NCI-H1694 treated with DMSO at 0.1 percent for 48 hours (cell line): ENCODE data around the gene NIPSNAP3A.
A peak's percentile ranks its signal among the peaks of the same experiment; 100 is the strongest.
"Not testable (repeated sequence)": the region's sequence is repeated elsewhere in the genome, so short reads cannot be mapped to it uniquely, and the experiment has no call there.

ENCODE experiments used
- DNase-seq: peaks from one replicate; lab custom pipeline; 2025; lab: John Stamatoyannopoulos, UW

NIPSNAP3A gene

GRCh38 chr9:104747565-104748358, at the start of gene NIPSNAP3A:
TSS of gene NIPSNAP3A (plus strand) at chr9:104747683. CDS start at chr9:104747793, 110 bp downstream.
- peak; percentile 72 for DNase-seq

- no peak for DNase-seq
These were observed 47.2 kb upstream of the NIPSNAP3A start for GRCh38 chr9:104700306-104700705.

GRCh38 chr9:104708737-104709136, 38.7 kb upstream of the NIPSNAP3A start:
- DNase-seq = not testable (repeated sequence)

- no peak for DNase-seq
These were observed 35.9 kb upstream of the NIPSNAP3A start for GRCh38 chr9:104711604-104712003.

GRCh38 chr9:104725014-104725413, 22.5 kb upstream of the NIPSNAP3A start:
- no peak for DNase-seq

- DNase-seq = no peak
These were observed 9.0 kb upstream of the NIPSNAP3A start for GRCh38 chr9:104738452-104738851.

- DNase-seq = no peak
These were observed 6.9 kb upstream of the NIPSNAP3A start for GRCh38 chr9:104740621-104741020.

GRCh38 chr9:104743376-104743985, 4.0 kb upstream of the NIPSNAP3A start:
- peak; percentile 54 for DNase-seq

- no peak for DNase-seq
These were observed 1.6 kb upstream of the NIPSNAP3A start for GRCh38 chr9:104745852-104746251.

- no peak for DNase-seq
These were observed 1.2 kb upstream of the NIPSNAP3A start for GRCh38 chr9:104746285-104746684.

- DNase-seq = no peak
These were observed 685 bp upstream of the NIPSNAP3A start for GRCh38 chr9:104746798-104747197.

GRCh38 chr9:104747245-104747564, 278 bp upstream of the NIPSNAP3A start:
- DNase-seq = peak; percentile 72

GRCh38 chr9:104748359-104749031, 1.0 kb downstream of the NIPSNAP3A start:
- peak; percentile 28 for DNase-seq

GRCh38 chr9:104750185-104750767, 2.8 kb downstream of the NIPSNAP3A start:
- DNase-seq = no peak

GRCh38 chr9:104758974-104759373, 11.5 kb downstream of the NIPSNAP3A start:
- DNase-seq = peak; percentile 75

- no peak for DNase-seq
These were observed 17.7 kb downstream of the NIPSNAP3A start for GRCh38 chr9:104765138-104765537.

GRCh38 chr9:104766025-104766424, 18.5 kb downstream of the NIPSNAP3A start:
- DNase-seq = no peak

- no peak for DNase-seq
These were observed 20.0 kb downstream of the NIPSNAP3A start for GRCh38 chr9:104767507-104767906.

GRCh38 chr9:104769029-104769428, 21.5 kb downstream of the NIPSNAP3A start:
- not testable (repeated sequence) for DNase-seq

GRCh38 chr9:104769655-104770054, 22.2 kb downstream of the NIPSNAP3A start:
- no peak for DNase-seq

GRCh38 chr9:104772714-104773510, 25.4 kb downstream of the NIPSNAP3A start:
- no peak for DNase-seq

GRCh38 chr9:104774132-104774531, 26.6 kb downstream of the NIPSNAP3A start:
- DNase-seq = no peak
